Liver (tissue), 9 donors: ENCODE data around the gene SLC25A14. TPM values are rescaled to one million over a fixed set of nuclear protein-coding genes. Genes with fewer than 3 reads are reported as not detected.
"Not testable (repeated sequence)": the region's sequence is repeated elsewhere in the genome, so short reads cannot be mapped to it uniquely, and the experiment has no call there.

Experiments
- DNase-seq: peaks from one replicate; pipeline ENCODE4 v3.0.0-alpha.2; 2017; ENCODE audit warnings: low spot score
- H3K27ac ChIP-seq, 2 donors: one replicate each; pipeline ENCODE4 v1.7.0; 2013; ENCODE audit warnings: inconsistent platforms in 2 of 2, low read length in 2 of 2, control low read depth in 1 of 2, low read depth in 1 of 2, mild to moderate bottlenecking in 1 of 2
- H3K27me3 ChIP-seq, 4 donors: one replicate each; pipeline versions ENCODE4 v1.6.1 to v1.7.0; 2013; ENCODE audit warnings: low read length in 3 of 4, inconsistent platforms in 1 of 4, mild to moderate bottlenecking in 1 of 4, moderate library complexity in 1 of 4; ENCODE audit not compliant: control insufficient read depth in 4 of 4, insufficient read depth in 4 of 4
- H3K36me3 ChIP-seq, 4 donors: one replicate each; pipeline versions ENCODE4 v1.6.1 to v1.7.0; 2013; ENCODE audit warnings: low read length in 3 of 4, mild to moderate bottlenecking in 3 of 4, low read depth in 1 of 4, moderate library complexity in 1 of 4; ENCODE audit not compliant: control insufficient read depth in 4 of 4, insufficient read depth in 3 of 4
- H3K4me1 ChIP-seq, 4 donors: one replicate each; pipeline versions ENCODE4 v1.6.1 to v1.7.0; 2013; ENCODE audit warnings: low read length in 3 of 4, mild to moderate bottlenecking in 3 of 4, moderate library complexity in 1 of 4; ENCODE audit not compliant: control insufficient read depth in 4 of 4, insufficient read depth in 4 of 4
- H3K4me3 ChIP-seq, 3 donors: one replicate each; pipeline versions ENCODE4 v1.6.1 to v1.7.0; 2013; ENCODE audit warnings: low read length in 3 of 3, control low read depth in 1 of 3, low read depth in 1 of 3, mild to moderate bottlenecking in 1 of 3
- H3K9ac ChIP-seq, 2 donors: one replicate each; pipeline ENCODE4 v1.7.0; 2013; ENCODE audit warnings: low read length in 2 of 2, mild to moderate bottlenecking in 2 of 2, moderate library complexity in 2 of 2, control low read depth in 1 of 2, low read depth in 1 of 2
- H3K9me3 ChIP-seq, 4 donors: one replicate each; pipeline versions ENCODE4 v1.6.1 to v1.7.0; 2013; ENCODE audit warnings: low read length in 3 of 4; ENCODE audit not compliant: control insufficient read depth in 4 of 4
- EGR1 ChIP-seq, 2 donors: IDR thresholded peaks; 2 replicates each; pipeline ENCODE4 v1.6.1; 2016 to 2018; ENCODE audit warnings: antibody characterized with exemption in 2 of 2, low read depth in 2 of 2
- FOXA1 ChIP-seq: IDR thresholded peaks from 2 replicates; pipeline ENCODE4 v1.6.1; 2016; ENCODE audit warnings: antibody characterized with exemption
- FOXA2 ChIP-seq: IDR thresholded peaks from 2 replicates; pipeline ENCODE4 v1.6.1; 2016; ENCODE audit warnings: antibody characterized with exemption
- GABPA ChIP-seq, 2 donors: IDR thresholded peaks in 1 of 2; conservative IDR thresholded peaks in 1 of 2; 2 replicates each; pipeline ENCODE4 v1.6.1; 2016; ENCODE audit warnings: antibody characterized with exemption in 2 of 2, mild to moderate bottlenecking in 1 of 2, moderate library complexity in 1 of 2
- HNF4A ChIP-seq, 2 donors: conservative IDR thresholded peaks; 2 replicates each; pipeline ENCODE4 v1.6.1; 2016; ENCODE audit warnings: antibody characterized with exemption in 2 of 2, mild to moderate bottlenecking in 2 of 2
- NR2F2 ChIP-seq: IDR thresholded peaks from 2 replicates; pipeline ENCODE4 v1.6.1; 2016; ENCODE audit warnings: antibody characterized with exemption
- RAD21 ChIP-seq, 2 donors: IDR thresholded peaks; 2 replicates each; pipeline ENCODE4 v1.6.1; 2016; ENCODE audit warnings: antibody characterized with exemption in 2 of 2, mild to moderate bottlenecking in 2 of 2
- RXRA ChIP-seq, 2 donors: IDR thresholded peaks; 2 replicates each; pipeline ENCODE4 v1.6.1; 2017 to 2018; ENCODE audit warnings: antibody characterized with exemption in 2 of 2, mild to moderate bottlenecking in 1 of 2
- SP1 ChIP-seq: IDR thresholded peaks from 2 replicates; pipeline ENCODE4 v1.6.1; 2018; ENCODE audit warnings: antibody characterized with exemption, mild to moderate bottlenecking
- WGBS: extraction: QIAGEN DNeasy Blood & Tissue Kit; methylation state at CpG from one replicate; pipeline ENCODE4 v1.1.7; 2013; 5-methylcytosine and 5-hydroxymethylcytosine counted together
- polyA plus RNA-seq, 2 donors: library from polyadenylated mRNA; stranded (reverse) in 1 of 2; unstranded in 1 of 2; fragments of 200-250 nt in 1 of 2; fragments of >200 nt in 1 of 2; fragmentation: Nextera tagmentation in 1 of 2; extraction: Ambion mirVana in 1 of 2; gene quantifications; one replicate each; pipeline versions ENCODE4 v1.2.1 to v1.2.3, GENCODE V29; 2013 to 2015
- total RNA-seq, 2 donors: library from RNA; depleted of rRNA; stranded (reverse); fragments of >200 nt; gene quantifications; one replicate each; pipeline ENCODE4 v1.2.3, GENCODE V29; 2014
- TF ChIP-seq, protein P1 (sequence below): fragments of 150-350 bp; IDR thresholded peaks from 2 replicates; pipeline ENCODE4 v1.5.1; 2017; ENCODE audit warnings: improper control_type of control experiment, low read depth, low read length; ENCODE audit not compliant: missing input control
- TF ChIP-seq, protein P2 (sequence below): IDR thresholded peaks from 2 replicates; pipeline ENCODE4 v1.6.1; 2016; ENCODE audit warnings: antibody characterized with exemption
- TF ChIP-seq, protein P3 (sequence below): IDR thresholded peaks from 2 replicates; pipeline ENCODE4 v1.6.1; 2016; ENCODE audit warnings: antibody characterized with exemption
- TF ChIP-seq, protein P4 (sequence below): IDR thresholded peaks from 2 replicates; pipeline ENCODE4 v1.6.1; 2016; ENCODE audit warnings: antibody characterized with exemption, mild to moderate bottlenecking
- TF ChIP-seq, protein P5 (sequence below): IDR thresholded peaks from 2 replicates; pipeline ENCODE4 v1.6.1; 2016; ENCODE audit warnings: antibody characterized with exemption
- donor health status: healthy.
- donor health status: healthy.
- donor health status: healthy.
- donor health status: healthy.
- donor health status: healthy.

The SLC25A14 gene
- total and polyA plus RNA-seq, 4 donors, result 2.7 to 5.8 (median 4.7) TPM

DNA sequence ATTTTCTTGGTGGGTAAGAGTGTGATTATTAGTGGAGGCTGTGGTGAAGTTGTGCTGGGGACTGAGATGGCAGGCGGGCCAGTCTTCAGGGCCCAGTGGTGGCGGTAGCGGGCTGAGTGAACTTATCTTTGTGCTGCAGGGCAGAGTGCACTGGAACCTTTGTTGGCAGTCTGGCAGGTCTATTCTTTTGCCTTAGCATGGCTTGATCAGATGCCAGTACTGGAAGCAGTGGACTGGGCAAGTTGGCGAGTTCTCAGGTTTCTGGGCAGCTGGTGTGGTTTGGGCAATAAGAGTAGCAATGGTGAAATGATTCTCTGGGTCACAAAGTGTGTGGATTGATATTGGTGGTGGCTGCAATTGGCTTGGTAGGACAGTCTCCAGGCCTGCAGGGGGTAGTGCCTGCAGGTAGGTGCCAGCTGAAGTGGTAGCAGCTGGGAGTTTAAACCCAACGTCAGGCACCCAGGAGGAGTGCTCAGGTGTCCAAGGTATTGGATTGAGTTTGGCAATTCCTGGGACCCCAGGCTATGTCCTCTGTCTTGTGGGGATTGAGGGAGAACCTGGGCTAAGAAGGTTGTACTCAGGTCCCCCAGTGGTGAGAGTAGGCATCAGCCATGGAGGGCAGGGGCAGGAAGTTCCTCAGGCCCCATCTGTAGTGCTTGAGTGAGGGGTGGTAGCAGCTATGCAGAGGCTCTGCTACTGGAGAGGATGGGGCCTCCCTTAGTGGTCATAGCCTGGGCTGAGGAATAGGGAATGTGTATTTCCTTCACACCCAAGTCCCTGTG lies 34.9 kb upstream of the SLC25A14 start:
- Histone ChIP-seq H3K9me3 (no peaks in the 10 kb centered on the region), H3K4me1 (no peaks in the 10 kb centered on the region), H3K27me3 (no peaks in the 10 kb centered on the region), H3K36me3 (no peaks in the 10 kb centered on the region), H3K4me3 (no peak overlapping the region), H3K27ac (no peak overlapping the region), H3K9ac (no peak overlapping the region)
- 58% methylated on average over 5 of the region's 5 CpGs for WGBS
- DNase-seq, result no peak
- TF ChIP-seq NR2F2 (no peak), RAD21 (IDR thresholded peaks at IDR 0.05) (peak in 1 of 2 donors; percentile 30), RXRA (IDR thresholded peaks at IDR 0.05) (peak in 1 of 2 donors; percentile 39), EGR1 (IDR thresholded peaks at IDR 0.05; ENCODE audit: low read depth in 2 of 2) (no peak), GABPA (IDR thresholded peaks at IDR 0.05 in 1 of 2, conservative IDR thresholded peaks at IDR 0.05 in 1 of 2) (no peak), FOXA2 (no peak), FOXA1 (no peak), HNF4A (conservative IDR thresholded peaks at IDR 0.05) (peak in 1 of 2 donors; percentile 83), SP1 (no peak)
- TF ChIP-seq, protein P1, sequence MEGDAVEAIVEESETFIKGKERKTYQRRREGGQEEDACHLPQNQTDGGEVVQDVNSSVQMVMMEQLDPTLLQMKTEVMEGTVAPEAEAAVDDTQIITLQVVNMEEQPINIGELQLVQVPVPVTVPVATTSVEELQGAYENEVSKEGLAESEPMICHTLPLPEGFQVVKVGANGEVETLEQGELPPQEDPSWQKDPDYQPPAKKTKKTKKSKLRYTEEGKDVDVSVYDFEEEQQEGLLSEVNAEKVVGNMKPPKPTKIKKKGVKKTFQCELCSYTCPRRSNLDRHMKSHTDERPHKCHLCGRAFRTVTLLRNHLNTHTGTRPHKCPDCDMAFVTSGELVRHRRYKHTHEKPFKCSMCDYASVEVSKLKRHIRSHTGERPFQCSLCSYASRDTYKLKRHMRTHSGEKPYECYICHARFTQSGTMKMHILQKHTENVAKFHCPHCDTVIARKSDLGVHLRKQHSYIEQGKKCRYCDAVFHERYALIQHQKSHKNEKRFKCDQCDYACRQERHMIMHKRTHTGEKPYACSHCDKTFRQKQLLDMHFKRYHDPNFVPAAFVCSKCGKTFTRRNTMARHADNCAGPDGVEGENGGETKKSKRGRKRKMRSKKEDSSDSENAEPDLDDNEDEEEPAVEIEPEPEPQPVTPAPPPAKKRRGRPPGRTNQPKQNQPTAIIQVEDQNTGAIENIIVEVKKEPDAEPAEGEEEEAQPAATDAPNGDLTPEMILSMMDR, result no peak
- TF ChIP-seq, protein P2, sequence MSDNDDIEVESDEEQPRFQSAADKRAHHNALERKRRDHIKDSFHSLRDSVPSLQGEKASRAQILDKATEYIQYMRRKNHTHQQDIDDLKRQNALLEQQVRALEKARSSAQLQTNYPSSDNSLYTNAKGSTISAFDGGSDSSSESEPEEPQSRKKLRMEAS, result no peak
- TF ChIP-seq, protein P3, sequence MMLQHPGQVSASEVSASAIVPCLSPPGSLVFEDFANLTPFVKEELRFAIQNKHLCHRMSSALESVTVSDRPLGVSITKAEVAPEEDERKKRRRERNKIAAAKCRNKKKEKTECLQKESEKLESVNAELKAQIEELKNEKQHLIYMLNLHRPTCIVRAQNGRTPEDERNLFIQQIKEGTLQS, result no peak
- TF ChIP-seq, protein P4, sequence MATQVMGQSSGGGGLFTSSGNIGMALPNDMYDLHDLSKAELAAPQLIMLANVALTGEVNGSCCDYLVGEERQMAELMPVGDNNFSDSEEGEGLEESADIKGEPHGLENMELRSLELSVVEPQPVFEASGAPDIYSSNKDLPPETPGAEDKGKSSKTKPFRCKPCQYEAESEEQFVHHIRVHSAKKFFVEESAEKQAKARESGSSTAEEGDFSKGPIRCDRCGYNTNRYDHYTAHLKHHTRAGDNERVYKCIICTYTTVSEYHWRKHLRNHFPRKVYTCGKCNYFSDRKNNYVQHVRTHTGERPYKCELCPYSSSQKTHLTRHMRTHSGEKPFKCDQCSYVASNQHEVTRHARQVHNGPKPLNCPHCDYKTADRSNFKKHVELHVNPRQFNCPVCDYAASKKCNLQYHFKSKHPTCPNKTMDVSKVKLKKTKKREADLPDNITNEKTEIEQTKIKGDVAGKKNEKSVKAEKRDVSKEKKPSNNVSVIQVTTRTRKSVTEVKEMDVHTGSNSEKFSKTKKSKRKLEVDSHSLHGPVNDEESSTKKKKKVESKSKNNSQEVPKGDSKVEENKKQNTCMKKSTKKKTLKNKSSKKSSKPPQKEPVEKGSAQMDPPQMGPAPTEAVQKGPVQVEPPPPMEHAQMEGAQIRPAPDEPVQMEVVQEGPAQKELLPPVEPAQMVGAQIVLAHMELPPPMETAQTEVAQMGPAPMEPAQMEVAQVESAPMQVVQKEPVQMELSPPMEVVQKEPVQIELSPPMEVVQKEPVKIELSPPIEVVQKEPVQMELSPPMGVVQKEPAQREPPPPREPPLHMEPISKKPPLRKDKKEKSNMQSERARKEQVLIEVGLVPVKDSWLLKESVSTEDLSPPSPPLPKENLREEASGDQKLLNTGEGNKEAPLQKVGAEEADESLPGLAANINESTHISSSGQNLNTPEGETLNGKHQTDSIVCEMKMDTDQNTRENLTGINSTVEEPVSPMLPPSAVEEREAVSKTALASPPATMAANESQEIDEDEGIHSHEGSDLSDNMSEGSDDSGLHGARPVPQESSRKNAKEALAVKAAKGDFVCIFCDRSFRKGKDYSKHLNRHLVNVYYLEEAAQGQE, result no peak
- TF ChIP-seq, protein P5, sequence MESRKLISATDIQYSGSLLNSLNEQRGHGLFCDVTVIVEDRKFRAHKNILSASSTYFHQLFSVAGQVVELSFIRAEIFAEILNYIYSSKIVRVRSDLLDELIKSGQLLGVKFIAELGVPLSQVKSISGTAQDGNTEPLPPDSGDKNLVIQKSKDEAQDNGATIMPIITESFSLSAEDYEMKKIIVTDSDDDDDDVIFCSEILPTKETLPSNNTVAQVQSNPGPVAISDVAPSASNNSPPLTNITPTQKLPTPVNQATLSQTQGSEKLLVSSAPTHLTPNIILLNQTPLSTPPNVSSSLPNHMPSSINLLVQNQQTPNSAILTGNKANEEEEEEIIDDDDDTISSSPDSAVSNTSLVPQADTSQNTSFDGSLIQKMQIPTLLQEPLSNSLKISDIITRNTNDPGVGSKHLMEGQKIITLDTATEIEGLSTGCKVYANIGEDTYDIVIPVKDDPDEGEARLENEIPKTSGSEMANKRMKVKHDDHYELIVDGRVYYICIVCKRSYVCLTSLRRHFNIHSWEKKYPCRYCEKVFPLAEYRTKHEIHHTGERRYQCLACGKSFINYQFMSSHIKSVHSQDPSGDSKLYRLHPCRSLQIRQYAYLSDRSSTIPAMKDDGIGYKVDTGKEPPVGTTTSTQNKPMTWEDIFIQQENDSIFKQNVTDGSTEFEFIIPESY, result no peak

DNA sequence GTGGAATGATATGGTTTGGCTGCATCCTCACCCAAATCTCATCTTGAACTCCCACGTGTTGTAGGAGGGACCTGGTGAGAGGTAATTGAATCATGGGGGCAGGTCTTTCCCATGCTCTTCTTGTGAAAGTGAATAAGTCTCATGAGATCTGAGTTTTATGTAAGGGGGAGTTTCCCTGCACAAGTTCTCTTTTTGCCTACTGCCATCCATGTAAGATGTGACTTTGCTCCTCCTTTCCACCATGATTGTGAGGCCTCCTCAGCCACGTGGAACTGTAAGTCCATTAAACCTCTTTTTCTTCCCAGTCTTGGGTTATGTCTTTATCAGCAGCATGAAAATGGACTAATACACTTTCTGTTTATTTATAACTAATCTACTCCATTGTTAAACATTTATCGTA lies 19.8 kb upstream of the SLC25A14 start:
- not testable (repeated sequence) for H3K36me3 ChIP-seq, H3K9me3 ChIP-seq, H3K27ac ChIP-seq, H3K4me3 ChIP-seq, H3K27me3 ChIP-seq, H3K4me1 ChIP-seq, DNase-seq, H3K9ac ChIP-seq
- WGBS, result 70% methylated on average over 3 of the region's 3 CpGs
